Brain microvascular endothelial cell (primary cell): ENCODE results near the gene IDE.

Experiments used
- DNase-seq: peaks from one replicate; pipeline ENCODE4 v3.0.0-alpha.2; 2020
- H3K27ac ChIP-seq: fragments of 250-450 bp; sonication (Bioruptor Pico); 2 replicates; pipeline ENCODE4 v1.5.1; 2020; ENCODE audit warnings: mild to moderate bottlenecking, moderate library complexity
- H3K27me3 ChIP-seq: fragments of 250-450 bp; sonication (Bioruptor Pico); replicated peaks from 2 replicates; pipeline ENCODE4 v1.5.1; 2020; ENCODE audit warnings: mild to moderate bottlenecking
- H3K36me3 ChIP-seq: fragments of 250-450 bp; sonication (Bioruptor Pico); replicated peaks from 2 replicates; pipeline ENCODE4 v1.5.1; 2020; ENCODE audit warnings: mild to moderate bottlenecking
- H3K4me3 ChIP-seq: 2 replicates; pipeline ENCODE4 v1.5.1; 2011; ENCODE audit warnings: low read depth, mild to moderate bottlenecking, control low read depth, low read length, moderate library complexity
- in situ Hi-C: cut with HindIII; loops from 2 replicates; pipeline ENCODE4 v1.10.0; 2017; ENCODE audit warnings: low sequenced_read_pairs, low pct_ligation_motif_present
- TF ChIP-seq, protein P1 (sequence below): IDR thresholded peaks from 2 replicates; pipeline ENCODE4 v1.5.1; 2011; ENCODE audit warnings: low read depth, mild to moderate bottlenecking, moderate library complexity, low read length, control low read depth, inconsistent platforms; ENCODE audit errors: missing control alignments

The IDE gene

DNA sequence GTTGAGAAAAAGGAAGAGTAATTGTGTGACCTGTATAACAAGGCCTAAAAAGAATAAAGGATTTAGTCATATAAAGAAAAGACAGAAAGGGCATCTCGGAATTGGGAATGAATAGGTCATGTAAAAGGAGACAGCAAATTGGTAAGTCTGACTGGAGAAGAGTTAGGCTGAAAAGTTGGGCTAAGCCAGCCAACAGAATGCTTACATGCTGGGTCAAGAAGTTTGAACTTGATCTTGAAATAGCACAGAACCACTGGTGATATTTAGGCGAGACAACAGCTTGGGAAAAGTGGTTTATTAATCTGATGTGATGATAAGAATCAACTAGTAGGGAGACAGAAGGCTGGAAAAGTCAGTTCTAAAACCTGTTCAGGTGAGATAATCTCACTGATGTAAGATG, 4.8 kb downstream of the IDE start:
- Histone ChIP-seq H3K27me3 (no peaks in the 10 kb centered on the region), H3K4me3 (no peak overlapping the region), H3K27ac (no peak overlapping the region), H3K36me3 (no peaks in the 10 kb centered on the region)
- DNase-seq: no peak
- in situ Hi-C loops: no loop called here
- TF ChIP-seq, protein P1, sequence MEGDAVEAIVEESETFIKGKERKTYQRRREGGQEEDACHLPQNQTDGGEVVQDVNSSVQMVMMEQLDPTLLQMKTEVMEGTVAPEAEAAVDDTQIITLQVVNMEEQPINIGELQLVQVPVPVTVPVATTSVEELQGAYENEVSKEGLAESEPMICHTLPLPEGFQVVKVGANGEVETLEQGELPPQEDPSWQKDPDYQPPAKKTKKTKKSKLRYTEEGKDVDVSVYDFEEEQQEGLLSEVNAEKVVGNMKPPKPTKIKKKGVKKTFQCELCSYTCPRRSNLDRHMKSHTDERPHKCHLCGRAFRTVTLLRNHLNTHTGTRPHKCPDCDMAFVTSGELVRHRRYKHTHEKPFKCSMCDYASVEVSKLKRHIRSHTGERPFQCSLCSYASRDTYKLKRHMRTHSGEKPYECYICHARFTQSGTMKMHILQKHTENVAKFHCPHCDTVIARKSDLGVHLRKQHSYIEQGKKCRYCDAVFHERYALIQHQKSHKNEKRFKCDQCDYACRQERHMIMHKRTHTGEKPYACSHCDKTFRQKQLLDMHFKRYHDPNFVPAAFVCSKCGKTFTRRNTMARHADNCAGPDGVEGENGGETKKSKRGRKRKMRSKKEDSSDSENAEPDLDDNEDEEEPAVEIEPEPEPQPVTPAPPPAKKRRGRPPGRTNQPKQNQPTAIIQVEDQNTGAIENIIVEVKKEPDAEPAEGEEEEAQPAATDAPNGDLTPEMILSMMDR: no peak

DNA sequence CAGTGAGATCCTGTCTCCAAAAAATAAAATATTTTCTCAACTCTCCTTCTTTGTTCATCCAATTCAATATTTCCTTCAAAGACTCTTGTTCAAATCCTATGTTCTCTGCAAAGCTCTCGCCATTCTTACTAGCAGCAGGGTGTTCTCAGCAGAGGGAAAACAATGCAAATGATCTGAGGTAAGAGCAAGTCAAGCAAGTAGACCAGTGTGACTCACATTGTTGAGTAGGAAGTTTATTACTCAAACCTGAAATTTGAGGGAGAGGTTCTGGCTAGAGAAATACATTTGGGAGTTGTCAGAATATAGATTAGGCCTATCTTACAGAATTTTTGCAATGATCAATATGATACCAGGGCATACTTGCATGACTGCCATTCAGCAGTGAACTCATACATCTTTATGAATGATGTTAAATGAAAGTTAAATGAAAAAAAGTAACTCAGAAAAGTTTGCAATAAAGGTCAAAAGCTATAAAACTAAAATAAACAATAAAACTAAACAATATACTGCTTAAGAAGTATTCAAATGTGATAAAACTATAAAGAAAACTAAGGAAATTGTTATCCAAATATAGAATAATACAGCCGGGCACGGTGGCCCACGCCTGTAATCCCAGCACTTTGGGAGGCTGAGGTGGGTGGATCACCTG, 5.8 kb downstream of the IDE start:
- no peak overlapping the region for H3K4me3 ChIP-seq
- no peak for DNase-seq
- in situ Hi-C loops: no loop called here
- H3K27me3 ChIP-seq: no peaks in the 10 kb centered on the region
- no peaks in the 10 kb centered on the region for H3K36me3 ChIP-seq
- H3K27ac ChIP-seq: no peak overlapping the region
- TF ChIP-seq, protein P1: no peak

- no peak for DNase-seq
- in situ Hi-C loops: no loop called here
These were observed 11.5 kb downstream of the IDE start for GRCh38 chr10:92562424-92562823.

GRCh38 chr10:92559046-92559445, 14.8 kb downstream of the IDE start:
- in situ Hi-C loops: no loop called here
- Histone ChIP-seq H3K27ac (no peak overlapping the region), H3K36me3 (peaks cover 6% of the 10 kb centered on the region), H3K4me3 (no peak overlapping the region), H3K27me3 (no peaks in the 10 kb centered on the region)
- TF ChIP-seq, protein P1: no peak
- DNase-seq: no peak

More at GRCh38 chr10:92562424-92562823, 11.5 kb downstream of the IDE start:
- TF ChIP-seq, protein P1: no peak
- no peak overlapping the region for H3K27ac ChIP-seq
- H3K4me3 ChIP-seq: no peak overlapping the region
- peaks cover 4% of the 10 kb centered on the region for H3K36me3 ChIP-seq
- no peaks in the 10 kb centered on the region for H3K27me3 ChIP-seq

DNA sequence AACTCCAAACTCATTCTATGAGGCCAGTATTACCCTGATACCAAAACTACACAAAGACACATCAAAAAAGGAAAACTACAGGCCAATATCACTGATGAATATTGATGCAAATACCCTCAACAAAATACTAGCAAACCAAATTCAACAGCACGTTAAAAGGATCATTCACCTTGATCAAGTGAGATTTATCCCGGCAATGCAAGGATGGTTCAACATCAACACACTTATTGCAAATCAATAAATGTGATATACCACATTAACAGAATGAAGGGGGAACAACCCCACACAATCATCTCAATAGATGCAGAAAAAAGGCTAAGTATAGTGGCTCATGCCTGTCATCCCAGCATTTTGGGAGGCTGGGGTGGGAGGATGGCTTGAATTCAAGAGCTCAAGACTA, 19.9 kb downstream of the IDE start:
- TF ChIP-seq, protein P1: no peak
- in situ Hi-C loops: no loop called here
- peaks cover 3% of the 10 kb centered on the region for H3K36me3 ChIP-seq
- no peak for DNase-seq
- no peak overlapping the region for H3K4me3 ChIP-seq
- no peak overlapping the region for H3K27ac ChIP-seq
- no peaks in the 10 kb centered on the region for H3K27me3 ChIP-seq

DNA sequence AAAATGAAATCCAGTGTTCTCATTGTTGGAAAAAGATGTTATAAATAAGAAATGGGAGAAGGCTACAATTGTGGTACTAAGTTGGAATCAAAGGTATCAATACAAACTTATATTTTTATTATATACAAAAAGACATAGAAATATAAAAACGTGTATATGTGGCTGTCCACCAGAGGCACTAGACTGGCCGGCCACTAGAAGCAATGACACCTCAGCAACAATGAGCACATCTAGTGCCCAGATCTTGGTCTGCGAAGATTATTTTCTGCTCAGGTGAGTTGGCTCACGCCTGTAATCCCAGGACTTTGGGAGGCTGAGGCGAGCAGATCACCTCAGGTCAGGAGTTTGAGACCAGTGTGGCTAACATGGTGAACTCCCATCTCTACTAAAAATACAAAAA, 21.6 kb downstream of the IDE start:
- DNase-seq: no peak
- in situ Hi-C loops: no loop called here
- no peaks in the 10 kb centered on the region for H3K27me3 ChIP-seq
- no peak overlapping the region for H3K27ac ChIP-seq
- TF ChIP-seq, protein P1: peak; percentile 59
- H3K36me3 ChIP-seq: peaks cover 3% of the 10 kb centered on the region
- H3K4me3 ChIP-seq: no peak overlapping the region
